Mammary epithelial cell (primary cell): ENCODE measurements around the gene WDR70.

ENCODE experiments used
- EZH2 ChIP-seq: IDR thresholded peaks from 2 replicates; pipeline ENCODE4 v1.6.1; 2012; ENCODE audit warnings: low read length, inconsistent platforms, borderline replicate concordance
- TF ChIP-seq, protein P1 (sequence below), 2 donors: IDR thresholded peaks in 1 of 2; conservative IDR thresholded peaks in 1 of 2; 2 replicates each; pipeline ENCODE4 v1.5.1; 2011 to 2012; ENCODE audit warnings: inconsistent platforms in 2 of 2, low read length in 2 of 2, mild to moderate bottlenecking in 2 of 2, control low read depth in 1 of 2, low read depth in 1 of 2; ENCODE audit not compliant: insufficient read depth in 1 of 2; ENCODE audit errors: extremely low read depth in 1 of 2

DNA sequence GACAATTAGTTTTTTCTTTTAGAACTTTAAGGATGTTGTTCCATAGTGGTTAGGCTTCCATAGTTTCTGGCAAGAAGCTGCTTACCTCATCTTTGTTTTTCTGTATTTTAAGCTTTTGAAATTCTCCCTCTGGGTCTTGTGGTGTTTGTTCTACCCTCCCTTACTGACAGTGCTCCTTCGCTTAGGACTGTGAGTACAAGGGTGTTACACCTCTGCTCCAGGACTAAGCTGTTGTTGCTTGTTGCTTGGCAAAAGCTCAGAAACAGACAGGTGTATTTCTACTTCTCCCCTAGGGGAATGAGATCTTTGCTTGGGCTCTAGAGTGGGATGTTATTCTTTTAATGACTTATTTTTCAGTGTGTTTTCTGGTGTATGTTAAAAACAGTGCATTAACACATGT lies 225.2 kb downstream of the WDR70 start:
- TF ChIP-seq, protein P1, sequence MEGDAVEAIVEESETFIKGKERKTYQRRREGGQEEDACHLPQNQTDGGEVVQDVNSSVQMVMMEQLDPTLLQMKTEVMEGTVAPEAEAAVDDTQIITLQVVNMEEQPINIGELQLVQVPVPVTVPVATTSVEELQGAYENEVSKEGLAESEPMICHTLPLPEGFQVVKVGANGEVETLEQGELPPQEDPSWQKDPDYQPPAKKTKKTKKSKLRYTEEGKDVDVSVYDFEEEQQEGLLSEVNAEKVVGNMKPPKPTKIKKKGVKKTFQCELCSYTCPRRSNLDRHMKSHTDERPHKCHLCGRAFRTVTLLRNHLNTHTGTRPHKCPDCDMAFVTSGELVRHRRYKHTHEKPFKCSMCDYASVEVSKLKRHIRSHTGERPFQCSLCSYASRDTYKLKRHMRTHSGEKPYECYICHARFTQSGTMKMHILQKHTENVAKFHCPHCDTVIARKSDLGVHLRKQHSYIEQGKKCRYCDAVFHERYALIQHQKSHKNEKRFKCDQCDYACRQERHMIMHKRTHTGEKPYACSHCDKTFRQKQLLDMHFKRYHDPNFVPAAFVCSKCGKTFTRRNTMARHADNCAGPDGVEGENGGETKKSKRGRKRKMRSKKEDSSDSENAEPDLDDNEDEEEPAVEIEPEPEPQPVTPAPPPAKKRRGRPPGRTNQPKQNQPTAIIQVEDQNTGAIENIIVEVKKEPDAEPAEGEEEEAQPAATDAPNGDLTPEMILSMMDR (conservative IDR thresholded peaks at IDR 0.05 in 1 of 2, IDR thresholded peaks at IDR 0.05 in 1 of 2; ENCODE audit: extremely low read depth in 1 of 2, insufficient read depth in 1 of 2, low read depth in 1 of 2, low read length in 2 of 2) = no peak
- TF ChIP-seq EZH2 = no peak
